SKM-1 treated with dmso at 0.1 percent for 144 hours (cell line): ENCODE results near the gene UBE2S.

Experiments
- DNase-seq: peaks from one replicate; lab custom pipeline; 2025; ENCODE audit not compliant: unreplicated experiment; lab: John Stamatoyannopoulos, UW

The UBE2S gene

GRCh38 chr19:55384920-55385723 is 22.5 kb downstream of the UBE2S start:
- DNase-seq, result peak; percentile 48

- no peak for DNase-seq
Measured at GRCh38 chr19:55384131-55384919, 23.3 kb downstream of the UBE2S start, which contains the start of gene TMEM238. Gene TMEM238, minus strand, starts transcription at chr19:55384292. Its CDS starts 33 bp downstream, at chr19:55384259.

- peak; percentile 28 for DNase-seq
Measured at GRCh38 chr19:55383279-55384130, 24.1 kb downstream of the UBE2S start.

- no peak for DNase-seq
Measured at GRCh38 chr19:55382522-55383054, 25.0 kb downstream of the UBE2S start.

- DNase-seq, result no peak
Measured at GRCh38 chr19:55382013-55382412, 25.6 kb downstream of the UBE2S start.

GRCh38 chr19:55379174-55379573 is 28.4 kb downstream of the UBE2S start:
- DNase-seq, result no peak

GRCh38 chr19:55377356-55378131 is 30.0 kb downstream of the UBE2S start:
- DNase-seq, result no peak

- no peak for DNase-seq
Measured at GRCh38 chr19:55376241-55376933, 31.2 kb downstream of the UBE2S start, which contains the start of gene TMEM190. Gene TMEM190, plus strand, starts transcription at chr19:55376826. Its CDS starts 28 bp downstream, at chr19:55376854.

- DNase-seq, result no peak
Measured at GRCh38 chr19:55373993-55374757, 33.4 kb downstream of the UBE2S start.

GRCh38 chr19:55373306-55373992 is 34.1 kb downstream of the UBE2S start:
- no peak for DNase-seq

- no peak for DNase-seq
Measured at GRCh38 chr19:55372316-55373081, 35.1 kb downstream of the UBE2S start.

- DNase-seq, result no peak
Measured at GRCh38 chr19:55370305-55370988, 37.1 kb downstream of the UBE2S start, which contains the start of gene IL11. Gene IL11, minus strand, starts transcription at chr19:55370463. Its CDS starts 153 bp downstream, at chr19:55370310.

- no peak for DNase-seq
Measured at GRCh38 chr19:55369653-55370304, 37.8 kb downstream of the UBE2S start.

GRCh38 chr19:55368701-55369563 is 38.7 kb downstream of the UBE2S start:
- DNase-seq, result no peak

GRCh38 chr19:55368106-55368505 is 39.5 kb downstream of the UBE2S start:
- no peak for DNase-seq
